ENCODE measurements around the gene NPIPB13. TPM values are rescaled to one million over a fixed set of nuclear protein-coding genes. Genes with fewer than 3 reads are reported as not detected.

The NPIPB13 gene
- total RNA-seq, result 0.33 and 0.75 TPM in 2 replicates

DNA sequence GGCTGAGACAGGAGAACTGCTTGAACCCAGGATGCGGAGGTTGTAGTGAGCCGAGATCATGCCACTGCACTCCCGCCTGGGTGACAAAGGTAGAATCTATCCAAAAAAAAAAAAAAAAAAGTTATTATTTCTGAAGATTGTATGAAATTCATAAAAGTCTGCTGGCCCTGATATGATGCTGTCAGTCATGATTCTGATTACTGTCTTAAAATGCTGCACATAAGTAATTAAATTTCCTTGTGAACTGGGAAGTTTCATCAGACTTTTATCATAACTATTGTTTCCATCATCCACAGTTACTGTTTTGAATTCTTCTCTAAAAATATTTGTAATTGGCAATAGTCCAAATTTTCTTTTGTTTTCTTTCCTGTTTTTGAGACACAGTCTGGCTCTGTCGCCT is at the start of gene NPIPB13:
Gene NPIPB13 (minus strand): TSS at position 101 of the 400 bp plus-strand sequence. CDS start 2,906 bp downstream, outside the sequence.

DNA sequence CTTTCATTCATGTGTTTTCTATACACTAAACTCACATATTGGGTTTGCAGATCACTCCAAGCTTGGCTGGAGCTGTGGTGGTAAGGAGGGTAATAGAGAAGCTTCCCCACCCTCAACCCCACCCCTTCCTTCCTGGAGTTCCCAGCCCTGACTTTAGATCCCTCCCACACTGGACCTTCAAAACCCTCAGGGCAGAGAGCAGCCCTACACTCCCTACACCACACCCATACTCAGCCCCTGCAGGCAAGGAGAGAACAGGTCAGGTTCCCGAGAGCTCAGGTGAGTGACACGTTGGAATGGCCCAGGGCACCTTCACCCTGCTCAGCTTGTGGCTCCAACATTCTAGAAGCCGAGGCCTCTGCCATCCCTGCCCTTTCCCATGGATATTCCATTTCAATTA is 49.2 kb downstream of the NPIPB13 start, which contains the start of gene SULT1A3:
Gene SULT1A3 (plus strand): TSS at position 207 of the 400 bp plus-strand sequence. CDS start 1,474 bp downstream, outside the sequence.

Other genes with a start within 250 kb of the NPIPB13 start
- 0.22 and 0.62 TPM in 2 replicates for gene DOC2A, start 237.5 kb downstream of the NPIPB13 start, total RNA-seq
- gene C16orf92, start 225.3 kb downstream of the NPIPB13 start, total RNA-seq, result not detected in 2 replicates
- gene TLCD3B, start 217.2 kb downstream of the NPIPB13 start, total RNA-seq, result 0.22 TPM in 1 of 2 replicates, not detected in the other
- gene ALDOA, start 182.7 kb downstream of the NPIPB13 start, total RNA-seq, result 528 and 721 TPM in 2 replicates
- gene PPP4C, start 172.5 kb downstream of the NPIPB13 start, total RNA-seq, result 226 and 306 TPM in 2 replicates
- gene TBX6, start 156.6 kb downstream of the NPIPB13 start, total RNA-seq, result 0.11 and 0.12 TPM in 2 replicates
- 4.6 and 5.5 TPM in 2 replicates for gene YPEL3, start 152.3 kb downstream of the NPIPB13 start, total RNA-seq
- gene GDPD3, start 134.9 kb downstream of the NPIPB13 start, total RNA-seq, result 0.55 and 1.1 TPM in 2 replicates
- gene MAPK3, start 125.3 kb downstream of the NPIPB13 start, total RNA-seq, result 28.6 and 32.9 TPM in 2 replicates
- 2.7 and 2.9 TPM in 2 replicates for gene CORO1A, start 64.9 kb downstream of the NPIPB13 start, total RNA-seq
- 67.1 and 198 TPM in 2 replicates for gene BOLA2B, start 54.8 kb downstream of the NPIPB13 start, total RNA-seq
- 19.5 and 27.0 TPM in 2 replicates for gene SLX1A, start 54.6 kb downstream of the NPIPB13 start, total RNA-seq
- gene SULT1A3, start 49.2 kb downstream of the NPIPB13 start, total RNA-seq, result 3.4 and 4.5 TPM in 2 replicates
- gene CD2BP2, start 106.8 kb upstream of the NPIPB13 start, total RNA-seq, result 37.9 and 41.6 TPM in 2 replicates
- 34.7 and 40.4 TPM in 2 replicates for gene TBC1D10B, start 122.0 kb upstream of the NPIPB13 start, total RNA-seq
- 0.75 TPM in 1 of 2 replicates, not detected in the other for gene MYL11, start 126.3 kb upstream of the NPIPB13 start, total RNA-seq
- 0.25 TPM in 1 of 2 replicates, not detected in the other for gene SEPTIN1, start 134.1 kb upstream of the NPIPB13 start, total RNA-seq
- gene ZNF48, start 146.9 kb upstream of the NPIPB13 start, total RNA-seq, result 6.0 and 8.2 TPM in 2 replicates
- 14.2 and 17.1 TPM in 2 replicates for gene ZNF771, start 159.1 kb upstream of the NPIPB13 start, total RNA-seq
- 12.9 and 25.0 TPM in 2 replicates for gene DCTPP1, start 181.6 kb upstream of the NPIPB13 start, total RNA-seq
- gene SEPHS2, start 197.4 kb upstream of the NPIPB13 start, total RNA-seq, result 16.5 and 26.6 TPM in 2 replicates
- gene ITGAL, start 224.3 kb upstream of the NPIPB13 start, total RNA-seq, result not detected in 2 replicates

Data from uterine smooth muscle cell (primary cell).